Heart right ventricle (tissue), 16 donors: Measurements from ENCODE around the gene IL20RB. TPM values are rescaled to one million over a fixed set of nuclear protein-coding genes. Genes with fewer than 3 reads are reported as not detected.

Experiments
- ATAC-seq, 8 donors: fragments of 200-7000 bp; cut with Tn5 transposase; one replicate each; pipeline ENCODE4 v1.9.1; 2020; ENCODE audit warnings: mild to moderate bottlenecking in 8 of 8, moderate library complexity in 8 of 8, moderate number of reproducible peaks in 1 of 8
- DNase-seq, 2 donors: peaks; one replicate each; pipeline ENCODE4 v3.0.0-alpha.2; 2020
- H3K27ac ChIP-seq, 10 donors: fragments of 200-600 bp; sonication (generic) in 2 of 10; one replicate each; pipeline versions ENCODE4 v1.5.0 to v1.8.0; 2020 to 2022; ENCODE audit warnings: mild to moderate bottlenecking in 3 of 10
- H3K27me3 ChIP-seq, 7 donors: fragments of 200-600 bp; one replicate each; pipeline ENCODE4 v1.8.0; 2021 to 2022; ENCODE audit warnings: mild to moderate bottlenecking in 2 of 7
- H3K36me3 ChIP-seq, 9 donors: fragments of 200-600 bp; sonication (generic) in 1 of 9; one replicate each; pipeline versions ENCODE4 v1.5.0 to v1.8.0; 2020 to 2022; ENCODE audit warnings: mild to moderate bottlenecking in 2 of 9
- H3K4me1 ChIP-seq, 9 donors: fragments of 200-600 bp; sonication (generic) in 1 of 9; one replicate each; pipeline versions ENCODE4 v1.5.0 to v1.8.0; 2020 to 2022; ENCODE audit warnings: mild to moderate bottlenecking in 4 of 9
- H3K4me3 ChIP-seq, 10 donors: fragments of 200-600 bp; sonication (generic) in 2 of 10; one replicate each; pipeline versions ENCODE4 v1.5.0 to v1.8.0; 2020 to 2022; ENCODE audit warnings: mild to moderate bottlenecking in 7 of 10, moderate library complexity in 2 of 10
- H3K9me3 ChIP-seq, 11 donors: fragments of 200-600 bp in 10 of 11; sonication (generic) in 2 of 11; one replicate each; pipeline versions ENCODE4 v1.5.0 to v1.8.0; 2013 to 2022; ENCODE audit warnings: mild to moderate bottlenecking in 2 of 11, control low read depth in 1 of 11, moderate library complexity in 1 of 11
- WGBS, 2 donors: extraction: QIAGEN DNeasy Blood & Tissue Kit; methylation state at CpG; one replicate each; pipeline ENCODE4 v1.1.7; 2013; ENCODE audit warnings: inconsistent platforms in 1 of 2; 5-methylcytosine and 5-hydroxymethylcytosine counted together
- intact Hi-C, 10 donors: fragments of 100-400 bp; cut with DNase I; formaldehyde crosslinking; loops; one replicate each; pipeline versions ENCODE4 v1.11.1 to v1.14.2; 2022
- polyA plus RNA-seq, 2 donors: library from polyadenylated mRNA; stranded (reverse); fragments of 200-250 nt; gene quantifications; one replicate each; pipeline ENCODE4 v1.2.3, GENCODE V29; 2013
- total RNA-seq, 10 donors: library from RNA; stranded (reverse); fragmentation: NEBNext Ultra II Directional in 3 of 10; extraction: Animal tissue kit (Norgen Biotek cat#: 25700) in 3 of 10; gene quantifications; one replicate each; pipeline versions ENCODE4 v1.2.1 to v1.2.4, GENCODE V29; 2021 to 2023
- TF ChIP-seq, protein P1 (sequence below), 9 donors: fragments of 200-600 bp; sonication (generic) in 2 of 9; IDR thresholded peaks; one replicate each; pipeline versions ENCODE4 v1.5.0 to v1.8.0; 2021 to 2022; ENCODE audit warnings: antibody characterized with exemption in 9 of 9, mild to moderate bottlenecking in 5 of 9, moderate library complexity in 1 of 9
- donor health status: Arrhythmogenic right ventricular cardiomyopathy.
- donor health status: ischemic (EF 13 %, LVEDD 7.1; RV severe dilation, severe dysfunction).
- donor health status: healthy with polysubstance abuse.
- donor health status: DM: no; HTN: yes; CAD: no.
- donor health status: DM: no; HTN: no; CAD: no.
- donor health status: ischemic (EF 25% LVEDD 6.9; RV normal size, moderate dysfunction).
- donor health status: ischemic (EF 25% LVEDD 5.7; RV mildly dilated, moderate dysfunction).
- donor health status: healthy.
- donor health status: DM: yes; HTN: yes; CAD: no.
- donor health status: Ischemic cardiomyopathy.
- donor health status: ischemic (EF 35%, LVEDD 5.7; RV mildly dilated, moderate dysfunction).
- donor health status: nonischemic (EF 11% LVEDD 7.7; RV severe dilation, severe dysfunction).
- donor health status: DM: yes; HTN: yes; CAD: no.
- donor health status: PGD.
- donor health status: ischemic (EF 29% LVEDD 5.4; RV normal size, mild dysfunction).
- donor health status: nonischemic (EF 23%, LVEDD 6.1; RV moderate dilation, normal function).

IL20RB gene
- total and polyA plus RNA-seq, 12 donors: 0.12 to 0.71 (median 0.34) TPM; not detected in 2

GRCh38 chr3:137052298-137052697 lies 94.5 kb downstream of the IL20RB start:
- intact Hi-C loops: no loop called here
- no peaks in the 10 kb centered on the region for H3K9me3 ChIP-seq
- H3K4me3 ChIP-seq: no peak overlapping the region
- H3K4me1 ChIP-seq: peaks cover 0 to 2% (median 0%) of the 10 kb centered on the region in 9 donors
- WGBS, 2 donors: 70 to 79% methylated on average over 1 of the region's 1 CpG
- peaks cover 0 to 23% (median 10%) of the 10 kb centered on the region in 7 donors for H3K27me3 ChIP-seq
- no peaks in the 10 kb centered on the region for H3K36me3 ChIP-seq
- no peak for DNase-seq
- no peak overlapping the region for H3K27ac ChIP-seq
- TF ChIP-seq, protein P1, sequence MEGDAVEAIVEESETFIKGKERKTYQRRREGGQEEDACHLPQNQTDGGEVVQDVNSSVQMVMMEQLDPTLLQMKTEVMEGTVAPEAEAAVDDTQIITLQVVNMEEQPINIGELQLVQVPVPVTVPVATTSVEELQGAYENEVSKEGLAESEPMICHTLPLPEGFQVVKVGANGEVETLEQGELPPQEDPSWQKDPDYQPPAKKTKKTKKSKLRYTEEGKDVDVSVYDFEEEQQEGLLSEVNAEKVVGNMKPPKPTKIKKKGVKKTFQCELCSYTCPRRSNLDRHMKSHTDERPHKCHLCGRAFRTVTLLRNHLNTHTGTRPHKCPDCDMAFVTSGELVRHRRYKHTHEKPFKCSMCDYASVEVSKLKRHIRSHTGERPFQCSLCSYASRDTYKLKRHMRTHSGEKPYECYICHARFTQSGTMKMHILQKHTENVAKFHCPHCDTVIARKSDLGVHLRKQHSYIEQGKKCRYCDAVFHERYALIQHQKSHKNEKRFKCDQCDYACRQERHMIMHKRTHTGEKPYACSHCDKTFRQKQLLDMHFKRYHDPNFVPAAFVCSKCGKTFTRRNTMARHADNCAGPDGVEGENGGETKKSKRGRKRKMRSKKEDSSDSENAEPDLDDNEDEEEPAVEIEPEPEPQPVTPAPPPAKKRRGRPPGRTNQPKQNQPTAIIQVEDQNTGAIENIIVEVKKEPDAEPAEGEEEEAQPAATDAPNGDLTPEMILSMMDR (IDR thresholded peaks at IDR 0.05): no peak
- no peak for ATAC-seq

Other genes starting within 250 kb of the IL20RB start
- 10 to 100 TPM; 16.4 to 27.6 (median 19.8) TPM for gene STAG1, start 205.6 kb upstream of the IL20RB start, total RNA-seq
- gene STAG1, start 205.6 kb upstream of the IL20RB start, polyA plus RNA-seq: 1 to 10 TPM; 8.0 to 9.0 TPM
- gene SLC35G2, start 138.9 kb upstream of the IL20RB start, total RNA-seq: 1 to 10 TPM; 1.7 to 5.1 (median 2.4) TPM
- gene SLC35G2, start 138.9 kb upstream of the IL20RB start, polyA plus RNA-seq: 1 to 10 TPM; 4.3 to 5.6 TPM
- gene NCK1, start 95.8 kb upstream of the IL20RB start, total RNA-seq: 10 to 100 TPM; 17.0 to 31.8 (median 23.0) TPM
- gene NCK1, start 95.8 kb upstream of the IL20RB start, polyA plus RNA-seq: 10 to 100 TPM in 1 of 2 donors, 1 to 10 TPM in 1; 7.6 to 13.6 TPM